ENCODE data around the gene RALGDS.

RALGDS gene

GRCh38 chr9:133051281-133051900 lies 69.6 kb downstream of the RALGDS start:
- Histone ChIP-seq H3K9ac (ENCODE audit: low read length) (no peak overlapping the region), H3K9me3 (ENCODE audit: control insufficient read depth, insufficient read depth, low read depth, low read length) (no peaks in the 10 kb centered on the region), H3K27me3 (ENCODE audit: control insufficient read depth, insufficient read depth, low read length) (no peaks in the 10 kb centered on the region), H3K27ac (ENCODE audit: low read depth, low read length) (no peak overlapping the region), H3K36me3 (ENCODE audit: control insufficient read depth, insufficient read depth, low read length) (peaks cover 90% of the 10 kb centered on the region), H3K4me3 (ENCODE audit: low read depth, low read length) (no peak overlapping the region), H3K4me1 (ENCODE audit: control insufficient read depth, insufficient read depth, low read length) (no peaks in the 10 kb centered on the region)

GRCh38 chr9:133050781-133051180 lies 70.3 kb downstream of the RALGDS start:
- Histone ChIP-seq H3K4me1 (ENCODE audit: control insufficient read depth, insufficient read depth, low read length) (no peaks in the 10 kb centered on the region), H3K9me3 (ENCODE audit: control insufficient read depth, insufficient read depth, low read depth, low read length) (no peaks in the 10 kb centered on the region), H3K27ac (ENCODE audit: low read depth, low read length) (no peak overlapping the region), H3K9ac (ENCODE audit: low read length) (no peak overlapping the region), H3K27me3 (ENCODE audit: control insufficient read depth, insufficient read depth, low read length) (no peaks in the 10 kb centered on the region), H3K36me3 (ENCODE audit: control insufficient read depth, insufficient read depth, low read length) (peaks cover 90% of the 10 kb centered on the region), H3K4me3 (ENCODE audit: low read depth, low read length) (no peak overlapping the region)

DNA sequence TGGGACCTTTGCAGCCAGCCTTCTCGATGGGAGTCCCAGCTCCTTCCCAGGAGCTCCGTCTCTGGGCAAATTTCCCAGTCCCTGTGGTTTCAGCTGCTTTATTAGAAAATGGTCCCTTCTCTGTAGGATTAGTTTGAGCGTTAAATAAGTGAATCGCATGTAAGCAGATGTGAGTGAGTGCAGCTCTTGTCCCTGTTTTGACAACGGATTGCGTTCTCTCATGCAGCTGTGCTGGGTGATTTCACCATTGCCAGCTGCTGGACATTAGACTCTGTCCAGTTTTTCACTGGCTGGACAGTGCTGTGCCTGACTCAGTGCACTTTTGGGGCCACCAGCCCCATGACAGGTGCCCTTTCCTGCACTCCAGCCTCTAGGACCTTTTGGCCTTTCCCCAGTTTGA lies 70.9 kb downstream of the RALGDS start:
- H3K4me1 ChIP-seq (ENCODE audit: control insufficient read depth, insufficient read depth, low read length) = no peaks in the 10 kb centered on the region
- H3K4me3 ChIP-seq (ENCODE audit: low read depth, low read length) = no peak overlapping the region
- peaks cover 88% of the 10 kb centered on the region for H3K36me3 ChIP-seq (ENCODE audit: control insufficient read depth, insufficient read depth, low read length)
- H3K27me3 ChIP-seq (ENCODE audit: control insufficient read depth, insufficient read depth, low read length) = no peaks in the 10 kb centered on the region
- H3K27ac ChIP-seq (ENCODE audit: low read depth, low read length) = no peak overlapping the region
- no peaks in the 10 kb centered on the region for H3K9me3 ChIP-seq (ENCODE audit: control insufficient read depth, insufficient read depth, low read depth, low read length)
- H3K9ac ChIP-seq (ENCODE audit: low read length) = no peak overlapping the region

GRCh38 chr9:133049043-133049442 lies 72.0 kb downstream of the RALGDS start:
- peaks cover 88% of the 10 kb centered on the region for H3K36me3 ChIP-seq (ENCODE audit: control insufficient read depth, insufficient read depth, low read length)
- no peak overlapping the region for H3K9ac ChIP-seq (ENCODE audit: low read length)
- no peaks in the 10 kb centered on the region for H3K9me3 ChIP-seq (ENCODE audit: control insufficient read depth, insufficient read depth, low read depth, low read length)
- no peaks in the 10 kb centered on the region for H3K4me1 ChIP-seq (ENCODE audit: control insufficient read depth, insufficient read depth, low read length)
- no peak overlapping the region for H3K27ac ChIP-seq (ENCODE audit: low read depth, low read length)
- no peak overlapping the region for H3K4me3 ChIP-seq (ENCODE audit: low read depth, low read length)
- no peaks in the 10 kb centered on the region for H3K27me3 ChIP-seq (ENCODE audit: control insufficient read depth, insufficient read depth, low read length)

DNA sequence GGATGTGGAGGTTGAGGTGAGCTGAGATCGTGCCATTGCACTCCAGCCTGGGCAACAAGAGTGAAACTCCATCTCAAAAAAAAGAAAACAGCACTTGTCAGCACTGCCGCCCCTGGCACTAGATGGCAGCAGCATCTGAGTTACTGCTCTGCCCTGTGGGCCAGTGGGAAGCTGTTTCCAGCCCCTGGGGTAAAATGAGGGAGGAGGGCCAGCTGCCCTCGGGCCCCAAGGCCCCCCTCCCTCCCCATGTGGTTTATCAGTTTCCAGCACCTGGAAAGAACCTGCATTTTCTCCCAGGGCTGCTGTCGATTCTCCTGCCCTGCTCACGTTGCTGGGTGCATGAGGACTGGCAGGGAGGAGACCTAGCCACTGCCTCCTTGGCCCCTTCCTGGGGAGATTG lies 72.4 kb downstream of the RALGDS start:
- peaks cover 88% of the 10 kb centered on the region for H3K36me3 ChIP-seq (ENCODE audit: control insufficient read depth, insufficient read depth, low read length)
- no peak overlapping the region for H3K9ac ChIP-seq (ENCODE audit: low read length)
- H3K27ac ChIP-seq (ENCODE audit: low read depth, low read length) = no peak overlapping the region
- H3K9me3 ChIP-seq (ENCODE audit: control insufficient read depth, insufficient read depth, low read depth, low read length) = no peaks in the 10 kb centered on the region
- H3K4me1 ChIP-seq (ENCODE audit: control insufficient read depth, insufficient read depth, low read length) = no peaks in the 10 kb centered on the region
- H3K27me3 ChIP-seq (ENCODE audit: control insufficient read depth, insufficient read depth, low read length) = no peaks in the 10 kb centered on the region
- no peak overlapping the region for H3K4me3 ChIP-seq (ENCODE audit: low read depth, low read length)
